DOHH2 (cell line): ENCODE data around the gene ATP13A3.
"Not testable (repeated sequence)": the region's sequence is repeated elsewhere in the genome, so short reads cannot be mapped to it uniquely, and the experiment has no call there.

Experiments used
- H3F3A ChIP-seq: fragments of 200-600 bp; sonication (generic), shearing (Covaris generic); 2 replicates; pipeline ENCODE4 v1.6.0; 2016; ENCODE audit warnings: antibody characterized with exemption, mild to moderate bottlenecking; ENCODE audit not compliant: control insufficient read depth, insufficient read depth
- H3K27ac ChIP-seq: fragments of 200-600 bp; sonication (generic); 2 replicates; pipeline ENCODE4 v1.5.1; 2014; ENCODE audit warnings: low read depth, mild to moderate bottlenecking, low read length, moderate library complexity
- H3K27me3 ChIP-seq: fragments of 200-600 bp; sonication (generic); 2 replicates; pipeline ENCODE4 v1.6.1; 2014; ENCODE audit warnings: mild to moderate bottlenecking, low read length, mixed read lengths; ENCODE audit not compliant: control insufficient read depth
- H3K36me3 ChIP-seq: fragments of 200-600 bp; sonication (generic); 2 replicates; pipeline ENCODE4 v1.6.1; 2014; ENCODE audit warnings: mild to moderate bottlenecking, low read length, moderate library complexity, mixed read lengths; ENCODE audit not compliant: control insufficient read depth
- H3K4me1 ChIP-seq: fragments of 200-600 bp; sonication (generic); 2 replicates; pipeline ENCODE4 v1.6.1; 2014; ENCODE audit warnings: mild to moderate bottlenecking, low read length, mixed read lengths; ENCODE audit not compliant: control insufficient read depth
- H3K4me2 ChIP-seq: fragments of 200-600 bp; sonication (generic); 2 replicates; pipeline ENCODE4 v1.6.0; 2014; ENCODE audit warnings: mild to moderate bottlenecking, low read length, moderate library complexity
- H3K4me3 ChIP-seq: fragments of 200-600 bp; sonication (generic); 2 replicates; pipeline ENCODE4 v1.5.1; 2014; ENCODE audit warnings: mild to moderate bottlenecking, low read length, mixed read lengths
- H3K79me2 ChIP-seq: fragments of 200-600 bp; sonication (generic); 2 replicates; pipeline ENCODE4 v1.6.1; 2014; ENCODE audit warnings: mild to moderate bottlenecking, low read length, mixed read lengths; ENCODE audit not compliant: control insufficient read depth
- H3K9me2 ChIP-seq: fragments of 200-600 bp; sonication (generic); replicated peaks from 2 replicates; pipeline ENCODE4 v1.6.1; 2014; ENCODE audit warnings: mild to moderate bottlenecking, low read length, mixed read lengths; ENCODE audit not compliant: control insufficient read depth
- H3K9me3 ChIP-seq: fragments of 200-600 bp; sonication (generic); 2 replicates; pipeline ENCODE4 v1.6.1; 2014; ENCODE audit warnings: antibody characterized with exemption, low read length, mixed read lengths; ENCODE audit not compliant: control insufficient read depth, insufficient read depth
- H4K20me1 ChIP-seq: fragments of 200-600 bp; sonication (generic); 2 replicates; pipeline ENCODE4 v1.6.0; 2014; ENCODE audit warnings: low read depth, mild to moderate bottlenecking, antibody characterized with exemption, low read length, moderate library complexity; ENCODE audit not compliant: control insufficient read depth, insufficient read depth
- EZH2phosphoT487 ChIP-seq: fragments of 200-600 bp; sonication (generic); IDR thresholded peaks from 2 replicates; pipeline ENCODE4 v1.6.1; 2017; ENCODE audit warnings: borderline replicate concordance, mild to moderate bottlenecking, antibody characterized with exemption, low read length, moderate library complexity, mixed read lengths
- TF ChIP-seq, protein P1 (sequence below): fragments of 200-600 bp; sonication (generic); IDR thresholded peaks from one replicate; pipeline ENCODE4 v1.5.1; 2014; ENCODE audit warnings: antibody characterized with exemption, mild to moderate bottlenecking, low read depth, low read length; ENCODE audit not compliant: poor library complexity, severe bottlenecking

Gene ATP13A3

DNA sequence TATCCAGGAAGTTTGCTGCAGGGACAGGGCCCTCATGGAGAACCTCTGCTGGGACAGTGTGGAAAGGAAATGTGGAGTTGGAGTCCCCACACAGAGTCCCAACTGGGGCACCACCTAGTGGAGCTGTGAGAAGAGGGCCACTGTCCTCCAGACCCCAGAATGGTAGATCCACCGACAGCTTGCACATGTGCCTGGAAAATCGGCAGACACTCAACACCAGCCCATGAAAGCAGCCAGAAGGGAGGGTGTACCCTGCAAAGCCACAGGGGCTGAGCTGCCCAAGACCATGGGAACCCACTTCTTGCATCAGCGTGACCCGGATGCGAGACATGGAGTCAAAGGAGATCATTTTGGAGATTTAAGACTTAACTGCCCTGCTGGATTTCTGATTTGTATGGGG is 33.4 kb upstream of the ATP13A3 start:
- H3K4me2 ChIP-seq, H3K27ac ChIP-seq, H3K9me3 ChIP-seq, H3K79me2 ChIP-seq, H3K4me3 ChIP-seq, H3K36me3 ChIP-seq, H4K20me1 ChIP-seq, H3K9me2 ChIP-seq, H3F3A ChIP-seq, H3K4me1 ChIP-seq: not testable (repeated sequence)
- TF ChIP-seq, protein P1, sequence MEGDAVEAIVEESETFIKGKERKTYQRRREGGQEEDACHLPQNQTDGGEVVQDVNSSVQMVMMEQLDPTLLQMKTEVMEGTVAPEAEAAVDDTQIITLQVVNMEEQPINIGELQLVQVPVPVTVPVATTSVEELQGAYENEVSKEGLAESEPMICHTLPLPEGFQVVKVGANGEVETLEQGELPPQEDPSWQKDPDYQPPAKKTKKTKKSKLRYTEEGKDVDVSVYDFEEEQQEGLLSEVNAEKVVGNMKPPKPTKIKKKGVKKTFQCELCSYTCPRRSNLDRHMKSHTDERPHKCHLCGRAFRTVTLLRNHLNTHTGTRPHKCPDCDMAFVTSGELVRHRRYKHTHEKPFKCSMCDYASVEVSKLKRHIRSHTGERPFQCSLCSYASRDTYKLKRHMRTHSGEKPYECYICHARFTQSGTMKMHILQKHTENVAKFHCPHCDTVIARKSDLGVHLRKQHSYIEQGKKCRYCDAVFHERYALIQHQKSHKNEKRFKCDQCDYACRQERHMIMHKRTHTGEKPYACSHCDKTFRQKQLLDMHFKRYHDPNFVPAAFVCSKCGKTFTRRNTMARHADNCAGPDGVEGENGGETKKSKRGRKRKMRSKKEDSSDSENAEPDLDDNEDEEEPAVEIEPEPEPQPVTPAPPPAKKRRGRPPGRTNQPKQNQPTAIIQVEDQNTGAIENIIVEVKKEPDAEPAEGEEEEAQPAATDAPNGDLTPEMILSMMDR = peak; percentile 37
- H3K27me3 ChIP-seq = peaks cover 16% of the 10 kb centered on the region

DNA sequence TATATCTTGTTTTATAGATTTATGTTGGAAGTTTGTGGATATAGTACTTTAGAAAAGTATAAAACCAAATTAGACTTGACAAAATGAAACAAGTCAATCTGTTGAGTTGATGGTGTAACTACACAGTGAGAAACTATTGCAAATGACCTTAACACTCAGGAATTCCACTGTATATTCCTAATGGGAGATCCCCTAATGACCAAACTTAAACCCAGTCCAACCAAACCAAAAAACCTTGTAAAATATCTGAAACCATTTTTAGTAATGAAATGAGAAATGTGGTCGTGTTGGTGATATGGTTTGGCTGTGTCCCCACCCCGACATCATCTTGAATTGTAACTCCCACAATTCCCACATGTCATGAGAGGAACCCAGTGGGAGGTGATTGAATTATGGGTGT is 31.9 kb upstream of the ATP13A3 start:
- Histone ChIP-seq H3F3A (no peaks in the 10 kb centered on the region), H3K36me3 (no peaks in the 10 kb centered on the region), H3K9me2 (no peaks in the 10 kb centered on the region), H3K4me3 (no peak overlapping the region), H3K4me1 (no peaks in the 10 kb centered on the region), H3K9me3 (no peaks in the 10 kb centered on the region), H3K27ac (no peak overlapping the region), H3K4me2 (no peak overlapping the region), H3K79me2 (no peaks in the 10 kb centered on the region), H4K20me1 (no peaks in the 10 kb centered on the region), H3K27me3 (peaks cover 16% of the 10 kb centered on the region)
- TF ChIP-seq EZH2phosphoT487 = no peak
- TF ChIP-seq, protein P1 = no peak

DNA sequence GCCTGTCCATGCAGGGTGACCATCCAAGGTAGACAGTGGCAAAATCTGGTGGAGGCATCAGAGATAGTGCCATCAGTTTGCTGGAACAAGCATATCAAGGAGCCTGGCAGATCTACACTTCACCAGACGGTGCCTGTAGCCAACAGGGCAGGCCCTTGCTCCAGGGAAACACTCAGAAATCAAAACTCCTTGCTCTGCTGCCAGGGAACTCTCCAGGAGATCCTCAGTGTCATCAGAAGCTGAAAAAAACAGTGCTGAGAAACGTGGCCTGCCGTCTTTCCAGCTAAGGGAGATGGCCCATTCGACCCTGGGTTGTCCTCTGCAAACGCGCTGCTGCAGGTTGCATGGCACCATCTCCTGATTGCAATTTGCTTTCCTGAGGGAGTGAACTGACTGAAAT is 30.5 kb upstream of the ATP13A3 start:
- H4K20me1 ChIP-seq = no peaks in the 10 kb centered on the region
- no peak overlapping the region for H3K4me3 ChIP-seq
- TF ChIP-seq EZH2phosphoT487 = no peak
- TF ChIP-seq, protein P1 = no peak
- H3K27me3 ChIP-seq = peaks cover 13% of the 10 kb centered on the region
- H3K27ac ChIP-seq = no peak overlapping the region
- no peaks in the 10 kb centered on the region for H3K79me2 ChIP-seq
- H3K4me2 ChIP-seq = no peak overlapping the region
- H3K9me3 ChIP-seq = no peaks in the 10 kb centered on the region
- no peaks in the 10 kb centered on the region for H3K36me3 ChIP-seq
- no peaks in the 10 kb centered on the region for H3K4me1 ChIP-seq
- no peaks in the 10 kb centered on the region for H3F3A ChIP-seq
- no peaks in the 10 kb centered on the region for H3K9me2 ChIP-seq

- peaks cover 11% of the 10 kb centered on the region for H3K27me3 ChIP-seq
- TF ChIP-seq, protein P1 = no peak
- TF ChIP-seq EZH2phosphoT487 = no peak
- no peaks in the 10 kb centered on the region for H3K4me1 ChIP-seq
- H3K79me2 ChIP-seq = no peaks in the 10 kb centered on the region
- H3K9me2 ChIP-seq = no peaks in the 10 kb centered on the region
- H3K4me3 ChIP-seq = no peak overlapping the region
- no peaks in the 10 kb centered on the region for H3F3A ChIP-seq
- H3K4me2 ChIP-seq = no peak overlapping the region
- H3K9me3 ChIP-seq = no peaks in the 10 kb centered on the region
- H4K20me1 ChIP-seq = no peaks in the 10 kb centered on the region
- no peak overlapping the region for H3K27ac ChIP-seq
- no peaks in the 10 kb centered on the region for H3K36me3 ChIP-seq
These were observed 27.8 kb upstream of the ATP13A3 start for GRCh38 chr3:194514626-194515025.
